ENCODE results near the gene KLHL11.

The KLHL11 gene

GRCh38 chr17:41864836-41865595 is at the start of gene KLHL11:
Gene KLHL11, minus strand, starts transcription at chr17:41865423. Its CDS starts 53 bp downstream, at chr17:41865370.
- peak; percentile 84 for DNase-seq (ENCODE audit: low read depth)
- TF ChIP-seq CTCF (conservative IDR thresholded peaks at IDR 0.05; ENCODE audit: control insufficient read depth, insufficient read depth, low read depth, low read length), result no peak
- peak within 1 kb of the TSS; percentile 86 for H3K4me3 ChIP-seq (ENCODE audit: control insufficient read depth, low read depth, low read length)

- no peak overlapping the region for H3K4me3 ChIP-seq (ENCODE audit: control insufficient read depth, low read depth, low read length)
- no peak for DNase-seq (ENCODE audit: low read depth)
- TF ChIP-seq CTCF (conservative IDR thresholded peaks at IDR 0.05; ENCODE audit: control insufficient read depth, insufficient read depth, low read depth, low read length), result no peak
These were observed 49.8 kb upstream of the KLHL11 start for GRCh38 chr17:41915020-41915419.

GRCh38 chr17:41914358-41914766 is 49.1 kb upstream of the KLHL11 start:
- H3K4me3 ChIP-seq (ENCODE audit: control insufficient read depth, low read depth, low read length), result no peak overlapping the region
- TF ChIP-seq CTCF (conservative IDR thresholded peaks at IDR 0.05; ENCODE audit: control insufficient read depth, insufficient read depth, low read depth, low read length), result no peak
- DNase-seq (ENCODE audit: low read depth), result peak; percentile 92

GRCh38 chr17:41913798-41914197 is 48.6 kb upstream of the KLHL11 start:
- no peak for DNase-seq (ENCODE audit: low read depth)
- H3K4me3 ChIP-seq (ENCODE audit: control insufficient read depth, low read depth, low read length), result no peak overlapping the region
- TF ChIP-seq CTCF (conservative IDR thresholded peaks at IDR 0.05; ENCODE audit: control insufficient read depth, insufficient read depth, low read depth, low read length), result no peak

GRCh38 chr17:41912925-41913324 is 47.7 kb upstream of the KLHL11 start:
- H3K4me3 ChIP-seq (ENCODE audit: control insufficient read depth, low read depth, low read length), result no peak overlapping the region
- peak; percentile 29 for TF ChIP-seq CTCF (conservative IDR thresholded peaks at IDR 0.05; ENCODE audit: control insufficient read depth, insufficient read depth, low read depth, low read length)
- peak; percentile 30 for DNase-seq (ENCODE audit: low read depth)

GRCh38 chr17:41910701-41911391 is 45.6 kb upstream of the KLHL11 start:
- H3K4me3 ChIP-seq (ENCODE audit: control insufficient read depth, low read depth, low read length), result no peak overlapping the region
- TF ChIP-seq CTCF (conservative IDR thresholded peaks at IDR 0.05; ENCODE audit: control insufficient read depth, insufficient read depth, low read depth, low read length), result no peak
- peak; percentile 99 for DNase-seq (ENCODE audit: low read depth)
